SK-N-SH treated with all-trans-retinoic acid at 6 μM for 48 hours (cell line): ENCODE data around the gene HRAS.

ENCODE experiments used
- ATAC-seq: fragments of 200-7000 bp; cut with Tn5 transposase; 3 replicates; pipeline ENCODE4 v1.9.1; 2020; ENCODE audit warnings: mild to moderate bottlenecking, moderate library complexity
- ARNTL ChIP-seq: fragments of 450-650 bp; formaldehyde crosslinking; IDR thresholded peaks from 2 replicates; pipeline ENCODE4 v1.5.0; 2020; ENCODE audit warnings: low read depth, mild to moderate bottlenecking, moderate library complexity, borderline replicate concordance
- BACH2 ChIP-seq: fragments of 250-450 bp; sonication (Bioruptor Pico); IDR thresholded peaks from 2 replicates; pipeline ENCODE4 v1.9.0; 2021; ENCODE audit warnings: mild to moderate bottlenecking, borderline replicate concordance
- CSDC2 ChIP-seq: fragments of 250-450 bp; sonication (Bioruptor Pico); IDR thresholded peaks from 2 replicates; pipeline ENCODE4 v1.5.0; 2020; ENCODE audit warnings: mild to moderate bottlenecking, moderate library complexity
- CSRNP3 ChIP-seq: fragments of 250-450 bp; sonication (Bioruptor Pico); IDR thresholded peaks from 2 replicates; pipeline ENCODE4 v1.5.1; 2021; ENCODE audit warnings: mild to moderate bottlenecking, moderate library complexity
- GLIS3 ChIP-seq: fragments of 250-450 bp; sonication (Bioruptor Pico); IDR thresholded peaks from 2 replicates; pipeline ENCODE4 v1.5.0; 2020; ENCODE audit warnings: mild to moderate bottlenecking, moderate library complexity
- ISL1 ChIP-seq: fragments of 250-450 bp; sonication (Bioruptor Pico); IDR thresholded peaks from 2 replicates; pipeline ENCODE4 v2.1.2; 2022; ENCODE audit warnings: mild to moderate bottlenecking, moderate library complexity
- OSR1 ChIP-seq: fragments of 250-450 bp; sonication (Bioruptor Pico); IDR thresholded peaks from 2 replicates; pipeline ENCODE4 v1.8.0; 2022; ENCODE audit warnings: moderate library complexity, mild to moderate bottlenecking, inconsistent platforms
- PATZ1 ChIP-seq: fragments of 250-450 bp; sonication (Bioruptor Pico); IDR thresholded peaks from 2 replicates; pipeline ENCODE4 v1.8.0; 2020; ENCODE audit warnings: mild to moderate bottlenecking, moderate library complexity, borderline replicate concordance
- POU6F1 ChIP-seq: fragments of 250-450 bp; sonication (Bioruptor Pico); IDR thresholded peaks from 2 replicates; pipeline ENCODE4 v1.8.0; 2021; ENCODE audit warnings: low read depth, mild to moderate bottlenecking, moderate library complexity, borderline replicate concordance
- RARB ChIP-seq: fragments of 250-450 bp; sonication (Bioruptor Pico); IDR thresholded peaks from 2 replicates; pipeline ENCODE4 v1.8.0; 2021; ENCODE audit warnings: mild to moderate bottlenecking, moderate library complexity
- SNAI2 ChIP-seq: fragments of 250-450 bp; sonication (Bioruptor Pico); IDR thresholded peaks from 2 replicates; pipeline ENCODE4 v1.5.0; 2020; ENCODE audit warnings: mild to moderate bottlenecking, moderate library complexity
- TCF4 ChIP-seq: fragments of 250-450 bp; sonication (Bioruptor Pico); IDR thresholded peaks from 2 replicates; pipeline ENCODE4 v1.8.0; 2021; ENCODE audit warnings: mild to moderate bottlenecking, moderate library complexity, borderline replicate concordance
- TOX ChIP-seq: fragments of 250-450 bp; sonication (Bioruptor Pico); IDR thresholded peaks from 2 replicates; pipeline ENCODE4 v1.8.0; 2021; ENCODE audit warnings: mild to moderate bottlenecking, moderate library complexity, borderline replicate concordance
- TSHZ2 ChIP-seq: fragments of 250-450 bp; sonication (Bioruptor Pico); IDR thresholded peaks from 2 replicates; pipeline ENCODE4 v1.5.0; 2020; ENCODE audit warnings: mild to moderate bottlenecking, moderate library complexity
- ZC3H10 ChIP-seq: fragments of 250-450 bp; sonication (Bioruptor Pico); IDR thresholded peaks from 2 replicates; pipeline ENCODE4 v1.5.1; 2021; ENCODE audit warnings: mild to moderate bottlenecking, moderate library complexity
- ZFP3 ChIP-seq: fragments of 250-450 bp; sonication (Bioruptor Pico); IDR thresholded peaks from 2 replicates; pipeline ENCODE4 v1.5.0; 2020; ENCODE audit warnings: mild to moderate bottlenecking, moderate library complexity
- ZFP30 ChIP-seq: fragments of 450-650 bp; formaldehyde crosslinking; IDR thresholded peaks from 2 replicates; pipeline ENCODE4 v1.5.0; 2022; ENCODE audit warnings: mild to moderate bottlenecking, moderate library complexity
- ZNF565 ChIP-seq: fragments of 450-650 bp; formaldehyde crosslinking; conservative IDR thresholded peaks from 2 replicates; pipeline ENCODE4 v1.5.0; 2020; ENCODE audit warnings: low read depth, mild to moderate bottlenecking, moderate library complexity
- ZNF70 ChIP-seq: fragments of 450-650 bp; formaldehyde crosslinking; IDR thresholded peaks from 2 replicates; pipeline ENCODE4 v1.5.0; 2020; ENCODE audit warnings: mild to moderate bottlenecking, moderate library complexity
- ZNF8 ChIP-seq: fragments of 450-650 bp; formaldehyde crosslinking; IDR thresholded peaks from 2 replicates; pipeline ENCODE4 v1.5.0; 2020; ENCODE audit warnings: mild to moderate bottlenecking, moderate library complexity

Gene HRAS

GRCh38 chr11:490186-490929, 45.0 kb downstream of the HRAS start:
- TF ChIP-seq ISL1 (CRISPR knock-in tag), result no peak
- TF ChIP-seq TOX (CRISPR knock-in tag), result no peak
- TF ChIP-seq ARNTL (CRISPR knock-in tag), result no peak
- no peak for TF ChIP-seq POU6F1 (CRISPR knock-in tag)
- ATAC-seq, result no peak

GRCh38 chr11:489610-490185, 45.7 kb downstream of the HRAS start:
- no peak for TF ChIP-seq BACH2 (CRISPR knock-in tag)
- TF ChIP-seq ISL1 (CRISPR knock-in tag), result no peak
- no peak for ATAC-seq

- TF ChIP-seq ZFP30 (CRISPR knock-in tag) (no peak), TOX (CRISPR knock-in tag) (no peak), CSDC2 (CRISPR knock-in tag) (no peak), ZNF565 (no peak), BACH2 (CRISPR knock-in tag) (no peak), ZNF70 (CRISPR knock-in tag) (no peak), CSRNP3 (CRISPR knock-in tag) (no peak), SNAI2 (no peak), OSR1 (CRISPR knock-in tag) (no peak), POU6F1 (CRISPR knock-in tag) (no peak), ZNF8 (CRISPR knock-in tag) (no peak), TCF4 (CRISPR knock-in tag) (no peak), GLIS3 (CRISPR knock-in tag) (no peak), ZC3H10 (no peak), PATZ1 (CRISPR knock-in tag) (no peak), ZFP3 (CRISPR knock-in tag) (no peak), ARNTL (CRISPR knock-in tag) (no peak)
- no peak for ATAC-seq
Observed at GRCh38 chr11:488992-489391, 46.4 kb downstream of the HRAS start.

- no peak for ATAC-seq
- TF ChIP-seq BACH2 (CRISPR knock-in tag), result no peak
- no peak for TF ChIP-seq ZFP30 (CRISPR knock-in tag)
- no peak for TF ChIP-seq ZC3H10
- no peak for TF ChIP-seq PATZ1 (CRISPR knock-in tag)
- TF ChIP-seq POU6F1 (CRISPR knock-in tag), result no peak
- no peak for TF ChIP-seq ZNF70 (CRISPR knock-in tag)
- TF ChIP-seq RARB (CRISPR knock-in tag), result no peak
- TF ChIP-seq TSHZ2 (CRISPR knock-in tag), result no peak
- TF ChIP-seq SNAI2, result no peak
- TF ChIP-seq CSDC2 (CRISPR knock-in tag), result no peak
- TF ChIP-seq GLIS3 (CRISPR knock-in tag), result no peak
Observed at GRCh38 chr11:488579-488978, 46.8 kb downstream of the HRAS start.
